ENCODE data around the gene ITGB3BP.

DNA sequence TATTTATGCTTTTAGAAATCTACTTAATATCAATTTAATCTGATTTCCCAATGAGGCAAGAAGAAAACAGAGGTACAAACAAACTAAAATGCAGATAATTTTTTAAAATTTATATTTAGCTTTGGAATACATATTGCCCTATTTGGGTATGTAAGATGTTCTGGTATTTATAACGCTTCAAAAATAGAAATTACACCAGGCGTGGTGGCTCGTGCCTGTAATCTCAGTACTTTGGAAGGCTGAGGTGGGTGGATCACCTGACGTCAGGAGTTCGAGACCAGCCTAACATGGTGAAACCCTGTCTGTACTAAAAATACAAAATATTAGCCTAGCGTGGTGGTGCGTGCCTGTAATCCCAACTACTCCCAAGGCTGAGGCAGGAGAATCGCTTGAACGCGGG is 13.3 kb downstream of the ITGB3BP start:
- TF ChIP-seq, protein P1, sequence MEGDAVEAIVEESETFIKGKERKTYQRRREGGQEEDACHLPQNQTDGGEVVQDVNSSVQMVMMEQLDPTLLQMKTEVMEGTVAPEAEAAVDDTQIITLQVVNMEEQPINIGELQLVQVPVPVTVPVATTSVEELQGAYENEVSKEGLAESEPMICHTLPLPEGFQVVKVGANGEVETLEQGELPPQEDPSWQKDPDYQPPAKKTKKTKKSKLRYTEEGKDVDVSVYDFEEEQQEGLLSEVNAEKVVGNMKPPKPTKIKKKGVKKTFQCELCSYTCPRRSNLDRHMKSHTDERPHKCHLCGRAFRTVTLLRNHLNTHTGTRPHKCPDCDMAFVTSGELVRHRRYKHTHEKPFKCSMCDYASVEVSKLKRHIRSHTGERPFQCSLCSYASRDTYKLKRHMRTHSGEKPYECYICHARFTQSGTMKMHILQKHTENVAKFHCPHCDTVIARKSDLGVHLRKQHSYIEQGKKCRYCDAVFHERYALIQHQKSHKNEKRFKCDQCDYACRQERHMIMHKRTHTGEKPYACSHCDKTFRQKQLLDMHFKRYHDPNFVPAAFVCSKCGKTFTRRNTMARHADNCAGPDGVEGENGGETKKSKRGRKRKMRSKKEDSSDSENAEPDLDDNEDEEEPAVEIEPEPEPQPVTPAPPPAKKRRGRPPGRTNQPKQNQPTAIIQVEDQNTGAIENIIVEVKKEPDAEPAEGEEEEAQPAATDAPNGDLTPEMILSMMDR (IDR thresholded peaks at IDR 0.05; ENCODE audit: low read depth, low read length, poor library complexity, severe bottlenecking) = no peak
- TF ChIP-seq EZH2phosphoT487 (IDR thresholded peaks at IDR 0.05; ENCODE audit: borderline replicate concordance, low read length) = no peak

All from DOHH2 (cell line).